GM19452 (cell line): ENCODE measurements around the gene SLC16A2.

ENCODE experiments used
- ATAC-seq: cut with Tn5 transposase; IDR thresholded peaks from one replicate; pipeline ENCODE4 v1.9.1; 2021; ENCODE audit not compliant: unreplicated experiment

The SLC16A2 gene

GRCh38 chrX:74421036-74421739 is at the start of gene SLC16A2:
Gene SLC16A2, plus strand, starts transcription at chrX:74421493. Its CDS starts 145 bp downstream, at chrX:74421638.
- no peak for ATAC-seq

DNA sequence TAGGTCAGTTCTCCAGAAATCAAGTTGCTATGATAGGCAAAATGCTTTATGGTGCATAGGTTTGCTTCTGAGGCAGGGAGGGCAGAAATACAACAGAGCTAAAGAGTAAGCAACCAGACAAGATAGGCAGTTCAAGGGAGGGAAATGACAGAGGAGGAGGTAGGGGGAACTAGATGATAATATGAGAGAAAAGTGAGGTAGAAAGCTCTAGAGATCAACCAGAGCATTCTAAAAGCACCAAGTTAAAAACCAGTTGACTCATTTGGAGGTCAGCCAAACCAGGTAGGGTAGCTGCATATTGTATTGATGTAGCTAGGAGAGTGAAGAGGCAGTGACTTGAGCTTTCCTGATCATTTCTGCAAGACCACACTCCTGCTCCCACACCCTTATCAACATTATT is 49.0 kb upstream of the SLC16A2 start:
- no peak for ATAC-seq

GRCh38 chrX:74377282-74377681 is 44.0 kb upstream of the SLC16A2 start:
- no peak for ATAC-seq

- ATAC-seq: peak; percentile 76
Observed at GRCh38 chrX:74382613-74383012, 38.7 kb upstream of the SLC16A2 start.

DNA sequence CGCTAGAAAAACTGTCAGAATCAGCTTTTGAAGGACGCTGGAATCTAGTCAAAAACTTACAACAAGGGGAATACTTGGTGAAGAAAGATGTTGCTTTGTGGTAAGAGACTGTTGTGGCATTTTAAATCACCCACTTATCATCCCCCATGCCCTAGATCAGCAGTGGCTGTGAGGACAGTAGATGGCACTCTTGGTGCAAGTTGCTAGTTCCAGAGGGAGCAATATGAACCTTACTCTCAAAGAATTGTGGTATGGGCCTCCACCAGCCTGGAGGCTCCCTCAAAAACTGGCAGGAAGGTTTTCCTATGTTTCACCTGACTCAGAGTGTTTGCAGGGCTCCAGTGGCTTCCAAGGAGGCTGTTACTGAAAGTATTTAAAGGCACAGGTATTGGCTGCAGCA is 37.7 kb upstream of the SLC16A2 start:
- no peak for ATAC-seq

DNA sequence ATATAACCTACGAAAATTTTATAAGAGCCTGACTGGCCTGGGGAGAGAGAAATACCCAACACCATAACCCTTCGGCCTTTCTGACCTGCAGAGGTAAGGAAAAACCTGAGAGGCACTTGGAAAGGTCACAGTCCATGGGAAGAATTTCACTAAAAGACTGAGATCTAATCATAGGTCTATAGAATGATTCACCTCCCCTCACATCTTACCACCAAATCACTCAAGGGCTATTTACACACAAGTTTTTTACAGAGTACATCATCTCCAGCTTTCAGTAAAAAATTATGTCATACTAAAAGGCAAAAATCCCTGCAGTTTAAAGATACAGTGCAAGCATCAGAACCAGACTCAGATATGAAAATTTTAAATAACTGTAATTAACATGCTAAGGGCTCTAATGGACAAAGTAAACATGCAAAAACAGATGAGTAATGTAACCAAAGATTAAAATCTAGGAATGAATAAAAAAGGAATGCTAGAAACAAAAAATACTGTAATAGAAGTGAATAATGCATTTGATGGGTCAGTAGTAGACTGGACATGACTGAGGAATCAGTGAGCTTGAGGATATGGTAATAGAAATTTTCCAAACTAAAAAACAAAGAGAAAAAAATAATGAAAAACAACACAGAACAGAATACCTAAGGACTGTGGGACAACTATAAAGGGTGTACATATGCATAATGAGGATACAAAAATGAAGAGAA is 32.1 kb upstream of the SLC16A2 start:
- ATAC-seq: no peak

DNA sequence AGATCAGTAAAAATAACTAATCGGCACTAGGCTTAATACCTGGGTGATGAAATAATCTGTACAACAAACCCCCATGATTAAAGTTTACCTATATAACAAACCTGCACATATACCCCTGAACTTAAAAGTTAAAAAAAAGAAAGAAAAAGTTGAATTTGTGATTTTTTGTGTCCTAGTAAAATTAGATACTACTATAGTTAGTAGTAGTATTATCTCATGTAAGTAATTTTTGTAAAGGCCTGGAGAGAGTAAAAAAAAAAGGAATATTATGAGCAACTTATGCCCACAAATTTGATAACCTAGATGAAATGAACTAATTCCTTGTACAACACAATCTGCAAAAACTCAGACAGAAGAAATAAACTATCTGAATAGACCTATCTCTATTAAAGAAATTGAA is 25.7 kb upstream of the SLC16A2 start:
- no peak for ATAC-seq

- ATAC-seq: no peak
Observed at GRCh38 chrX:74405973-74406489, 15.3 kb upstream of the SLC16A2 start.

DNA sequence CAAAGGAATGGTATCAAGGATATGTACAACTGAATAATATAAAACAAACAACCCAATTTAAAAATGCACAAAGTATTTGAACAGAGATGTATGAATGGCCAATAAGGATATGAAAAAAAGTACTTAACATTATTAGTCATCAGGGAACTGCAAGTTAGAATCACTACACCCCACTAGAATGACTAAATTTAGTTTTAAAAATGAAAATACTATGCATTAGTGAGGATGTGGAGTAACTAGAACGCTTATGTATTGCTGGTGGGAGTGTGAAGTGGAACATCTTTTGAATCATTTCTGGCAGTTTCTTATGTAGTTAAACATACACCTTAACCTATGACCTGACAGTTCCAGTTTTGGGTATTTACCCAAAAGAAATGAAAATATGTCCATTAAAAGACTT is 13.0 kb upstream of the SLC16A2 start:
- ATAC-seq: no peak

GRCh38 chrX:74419864-74420195 is 1.5 kb upstream of the SLC16A2 start:
- ATAC-seq: no peak

DNA sequence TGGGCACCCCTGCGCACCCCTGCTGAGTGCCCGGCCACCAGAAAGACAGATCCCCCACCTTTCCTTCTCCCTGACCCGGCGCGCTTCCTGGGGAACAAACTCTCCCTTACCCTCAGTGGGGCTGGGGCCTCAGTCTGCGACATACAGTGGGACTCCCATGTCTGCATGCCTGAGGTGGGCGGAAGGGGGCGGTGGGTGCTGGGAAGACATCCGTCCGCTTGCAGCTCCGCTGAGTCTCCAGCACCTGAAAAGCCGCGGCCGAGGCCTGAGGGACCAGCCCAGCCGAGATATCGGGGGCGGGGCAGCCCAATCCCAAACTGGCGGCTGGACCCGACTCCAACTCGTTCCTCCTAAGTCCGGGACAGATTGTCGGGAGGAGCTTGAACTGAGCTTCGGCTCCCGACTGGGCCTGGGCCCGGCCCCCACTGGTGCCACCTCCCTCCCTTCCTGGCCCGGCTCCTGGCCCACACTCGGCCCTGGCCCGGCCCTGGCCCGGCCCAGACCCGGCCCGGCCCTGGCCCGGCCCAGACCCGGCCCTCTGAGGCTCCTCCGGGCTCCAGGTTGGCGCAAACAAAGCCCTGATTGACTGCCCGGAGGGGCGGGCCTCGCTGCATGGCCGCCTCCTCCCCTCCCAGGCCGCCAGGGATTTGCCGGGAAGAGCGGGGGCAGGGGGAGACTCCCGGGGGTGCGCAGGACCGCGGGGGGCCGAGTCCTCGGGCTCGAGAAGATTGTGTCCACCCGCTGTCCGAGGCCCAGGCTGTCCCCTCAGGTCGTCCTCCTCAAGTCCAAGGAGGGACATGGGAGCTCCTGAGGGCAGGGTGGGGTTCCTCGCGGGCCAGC is 877 bp upstream of the SLC16A2 start:
- ATAC-seq: no peak

GRCh38 chrX:74421740-74422352 is 553 bp downstream of the SLC16A2 start:
- ATAC-seq: no peak

- ATAC-seq: no peak
Observed at GRCh38 chrX:74422576-74423288, 1.4 kb downstream of the SLC16A2 start.

DNA sequence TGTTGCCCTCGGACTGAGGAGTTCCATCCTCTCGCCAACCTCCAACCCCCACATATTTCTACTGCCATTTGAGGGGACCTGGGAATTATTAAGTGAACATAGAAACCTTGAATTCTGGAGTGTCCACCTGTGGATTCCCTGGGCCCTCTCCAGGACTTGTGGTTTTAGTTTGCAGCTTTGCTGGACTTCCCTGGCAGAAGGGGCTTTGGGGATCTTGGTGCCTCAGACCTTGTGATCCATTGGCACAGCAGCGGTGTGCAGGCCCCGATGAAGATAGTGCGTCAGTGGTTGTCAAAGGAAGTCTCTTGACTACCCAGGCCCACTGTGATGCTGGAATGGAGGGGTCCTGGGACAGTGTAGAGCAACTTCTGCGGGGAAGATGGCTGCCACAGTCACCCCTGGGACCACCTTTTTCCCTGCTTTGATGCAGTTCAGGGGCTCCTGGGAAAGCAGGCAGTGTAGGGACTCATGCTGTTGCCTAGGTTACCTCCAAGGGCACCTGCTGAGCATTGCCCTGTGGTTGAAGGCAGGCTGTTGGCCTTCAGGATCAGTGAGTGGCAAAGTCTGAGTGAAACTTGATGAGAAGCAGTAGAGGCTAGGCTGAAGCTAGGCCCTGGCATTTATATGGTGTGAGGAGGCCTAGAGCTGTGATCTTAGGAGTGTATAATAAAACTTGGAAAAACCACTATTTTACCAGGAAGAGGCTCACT is 2.2 kb downstream of the SLC16A2 start:
- ATAC-seq: no peak

GRCh38 chrX:74426071-74426470 is 4.8 kb downstream of the SLC16A2 start:
- no peak for ATAC-seq

- ATAC-seq: no peak
Observed at GRCh38 chrX:74426615-74427014, 5.3 kb downstream of the SLC16A2 start.

DNA sequence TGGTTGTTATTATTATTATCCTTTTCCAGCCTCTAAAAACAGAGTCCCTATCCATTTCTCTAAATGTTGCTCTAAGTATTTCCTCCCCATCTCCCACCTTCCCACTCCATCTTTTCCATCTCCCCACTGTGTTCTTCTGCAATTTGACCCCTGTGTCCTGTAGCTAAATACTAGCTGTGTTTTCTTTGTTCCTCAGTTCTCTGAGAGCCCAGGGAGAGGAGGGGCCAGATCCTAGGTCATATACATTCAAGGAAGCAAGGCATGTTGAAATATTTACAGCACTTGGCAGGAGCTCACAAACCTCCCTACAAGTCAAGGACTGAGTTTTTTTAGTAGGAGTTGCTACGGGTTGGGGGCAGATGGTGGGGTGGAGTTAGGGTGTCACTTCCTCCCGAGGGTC is 10.5 kb downstream of the SLC16A2 start:
- no peak for ATAC-seq

GRCh38 chrX:74434336-74434735 is 13.0 kb downstream of the SLC16A2 start:
- no peak for ATAC-seq

- ATAC-seq: no peak
Observed at GRCh38 chrX:74437530-74437929, 16.2 kb downstream of the SLC16A2 start.

GRCh38 chrX:74438764-74439163 is 17.5 kb downstream of the SLC16A2 start:
- no peak for ATAC-seq
